MV-4-11 (cell line): ENCODE data around the gene GRK1.

Source experiments
- DNase-seq: peaks from one replicate; lab custom pipeline; 2025; lab: John Stamatoyannopoulos, UW

GRK1 gene

DNA sequence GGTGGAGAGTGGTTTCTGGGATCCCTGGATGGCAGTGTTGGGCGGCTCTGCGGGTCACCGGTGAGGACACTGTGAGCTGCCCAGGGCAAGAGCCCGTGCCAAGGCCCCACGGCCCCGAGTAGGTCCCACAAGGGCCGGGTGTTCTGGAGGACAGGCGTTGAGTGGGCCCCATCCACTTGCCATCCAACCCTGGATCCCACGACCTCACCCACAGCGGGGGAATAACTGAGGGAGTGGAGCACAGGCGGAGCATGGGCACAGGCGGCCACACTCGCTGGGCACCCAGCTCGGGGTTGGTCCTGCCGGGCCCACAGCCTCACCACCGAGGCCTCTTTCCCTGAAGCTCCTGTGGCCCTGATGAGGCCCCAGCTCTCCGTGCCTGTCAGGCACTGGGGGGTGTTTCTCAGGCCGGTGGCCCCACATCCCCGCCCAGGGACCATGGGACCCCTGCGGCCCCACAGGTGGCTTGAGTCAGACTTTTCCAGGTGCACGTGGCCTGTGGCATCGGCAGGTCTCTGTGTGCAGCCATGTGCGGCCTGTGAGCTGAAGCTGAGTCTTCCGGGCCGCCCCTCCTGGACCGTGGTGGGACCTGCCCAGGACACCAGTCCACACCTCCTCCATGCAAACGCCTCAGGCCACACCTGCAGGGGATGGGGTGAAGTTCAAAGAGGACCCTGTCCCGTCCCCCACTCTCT lies 108.6 kb downstream of the GRK1 start:
- DNase-seq, result no peak

- DNase-seq, result no peak
Measured at GRCh38 chr13:113776231-113777125, 109.5 kb downstream of the GRK1 start.

GRCh38 chr13:113777311-113778260 lies 110.6 kb downstream of the GRK1 start:
- peak; percentile 25 for DNase-seq

DNA sequence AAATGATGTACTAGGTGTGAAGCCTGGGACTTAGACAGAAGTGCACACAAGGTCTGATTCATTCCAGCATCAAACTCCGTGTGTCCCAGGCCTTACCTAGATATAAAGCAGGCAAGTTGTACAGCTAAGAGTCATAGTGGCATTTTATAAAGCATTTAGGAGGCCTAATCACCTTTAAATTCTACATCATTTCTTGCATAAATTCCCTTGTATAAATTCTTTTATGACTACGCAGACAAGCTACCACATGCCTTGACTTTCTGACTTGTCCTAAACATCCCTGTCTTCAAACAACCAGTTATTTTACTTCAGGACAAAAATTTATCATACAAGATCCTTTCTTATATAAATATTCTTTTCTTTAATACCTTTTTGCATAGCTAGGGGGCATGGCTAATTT lies 114.6 kb downstream of the GRK1 start:
- DNase-seq, result no peak

DNA sequence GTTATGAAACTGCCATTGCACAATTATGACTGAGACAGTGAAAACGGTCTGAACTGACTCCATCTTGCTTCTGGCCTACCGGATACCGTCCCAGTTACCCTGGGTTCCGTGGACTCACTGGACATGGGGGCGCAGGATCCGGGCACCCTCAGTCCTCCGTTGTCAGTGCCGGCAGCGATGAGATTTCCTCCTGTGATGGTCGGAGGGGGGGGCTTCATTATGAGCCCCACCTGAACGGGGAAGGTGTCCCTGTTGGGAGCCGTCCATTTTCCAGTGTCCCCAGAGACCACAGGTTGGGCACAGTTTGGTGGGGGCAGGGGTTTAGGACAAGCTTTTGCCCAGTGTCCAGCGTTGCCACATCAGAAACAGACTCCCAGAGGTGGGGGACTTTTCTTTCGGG lies 115.5 kb downstream of the GRK1 start:
- no peak for DNase-seq

GRCh38 chr13:113783200-113783881 lies 116.3 kb downstream of the GRK1 start:
- DNase-seq, result no peak

- no peak for DNase-seq
Measured at GRCh38 chr13:113783966-113784644, 117.1 kb downstream of the GRK1 start.

DNA sequence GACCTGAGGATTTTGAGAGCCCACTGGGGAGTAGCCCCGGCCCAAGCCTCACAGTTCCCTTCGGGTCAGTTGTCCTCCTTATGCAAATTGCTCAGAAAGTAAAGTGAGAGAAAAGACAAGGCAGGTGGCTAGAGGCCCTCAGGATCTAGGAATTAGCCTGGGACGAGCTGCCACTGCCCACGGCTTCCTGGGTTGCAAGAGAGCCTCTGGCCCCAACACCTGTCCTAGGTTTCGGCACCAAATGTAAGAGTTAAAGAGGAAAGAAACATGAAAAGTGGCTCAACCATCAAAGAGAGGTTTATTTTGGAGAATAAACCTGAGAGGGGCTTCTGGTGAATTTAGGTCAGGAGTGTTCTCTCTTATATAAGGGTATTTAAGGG lies 117.6 kb downstream of the GRK1 start:
- DNase-seq, result no peak

GRCh38 chr13:113785051-113786010 lies 118.3 kb downstream of the GRK1 start:
- DNase-seq, result peak; percentile 39

- peak; percentile 5 for DNase-seq
Measured at GRCh38 chr13:113786262-113786841, 119.3 kb downstream of the GRK1 start.
